T-helper 2 cell treated with Interferon-gamma antibody and Interleukin-4, amounts not matched to agents 5 μg/mL and 100 μg/mL, for 36 hours (primary cell): ENCODE results near the gene SALL1.

ENCODE experiments used
- DNase-seq: peaks from one replicate; pipeline ENCODE4 v3.0.0; 2021; ENCODE audit warnings: low spot score
- H3K27ac Mint-ChIP-seq: one replicate; pipeline ENCODE4 v1.8.0; 2021; ENCODE audit warnings: mild to moderate bottlenecking, mixed read lengths
- H3K27me3 Mint-ChIP-seq: one replicate; pipeline ENCODE4 v1.8.0; 2021; ENCODE audit warnings: low read depth, mixed read lengths
- H3K36me3 Mint-ChIP-seq: one replicate; pipeline ENCODE4 v1.8.0; 2021; ENCODE audit warnings: low read depth, mixed read lengths
- H3K4me1 Mint-ChIP-seq: one replicate; pipeline ENCODE4 v1.8.0; 2021; ENCODE audit warnings: low read depth, mixed read lengths
- H3K4me3 Mint-ChIP-seq: one replicate; pipeline ENCODE4 v1.8.0; 2022; ENCODE audit warnings: mild to moderate bottlenecking, moderate library complexity, mixed read lengths
- H3K9me3 Mint-ChIP-seq: one replicate; pipeline ENCODE4 v1.8.0; 2021; ENCODE audit warnings: mixed read lengths

SALL1 gene

DNA sequence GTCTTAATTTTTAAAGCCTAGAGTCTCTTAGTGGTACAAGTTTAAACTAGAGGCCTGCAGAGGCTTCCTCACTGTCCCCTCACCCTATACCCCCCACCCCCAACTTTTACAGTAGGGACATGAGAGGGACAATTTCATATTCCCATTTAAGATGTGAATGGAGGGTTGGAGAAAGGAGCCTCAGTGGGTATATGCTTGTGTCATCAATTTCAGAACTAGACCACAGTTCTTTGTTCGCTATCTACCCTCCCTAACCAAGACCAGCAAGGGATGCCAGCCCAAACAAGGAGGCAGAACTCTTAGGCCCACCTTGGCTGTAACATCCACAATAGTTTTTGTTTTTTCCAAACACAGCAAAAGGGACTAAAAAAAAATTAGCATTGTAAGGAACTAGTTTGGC lies 14.0 kb upstream of the SALL1 start:
- DNase-seq: no peak
- no peaks in the 10 kb centered on the region for H3K9me3 Mint-ChIP-seq
- H3K4me3 Mint-ChIP-seq: no peak overlapping the region
- H3K36me3 Mint-ChIP-seq: no peaks in the 10 kb centered on the region
- H3K27me3 Mint-ChIP-seq: no peaks in the 10 kb centered on the region
- H3K4me1 Mint-ChIP-seq: no peaks in the 10 kb centered on the region
- H3K27ac Mint-ChIP-seq: no peak overlapping the region

DNA sequence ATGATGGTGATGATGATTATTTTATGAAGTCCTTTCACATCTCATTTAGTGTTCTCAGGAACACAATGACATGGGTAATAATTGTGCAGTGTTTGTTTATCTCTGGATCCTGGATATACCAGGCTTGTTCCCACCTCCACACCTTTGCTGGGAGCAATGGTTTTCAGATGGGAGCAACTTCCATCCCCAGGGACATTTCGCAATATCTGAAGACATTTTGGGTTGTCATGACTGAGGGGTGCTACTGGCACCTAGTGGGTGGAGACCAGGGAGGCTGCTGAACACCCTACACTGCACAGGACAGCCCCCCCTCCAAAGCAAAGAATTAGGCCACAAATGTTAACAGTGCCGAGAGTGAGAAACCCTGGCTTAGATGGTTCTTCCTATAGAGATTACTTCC lies 13.5 kb upstream of the SALL1 start:
- Mint-ChIP-seq H3K4me1 (no peaks in the 10 kb centered on the region), H3K36me3 (no peaks in the 10 kb centered on the region), H3K9me3 (no peaks in the 10 kb centered on the region), H3K27me3 (no peaks in the 10 kb centered on the region), H3K27ac (no peak overlapping the region), H3K4me3 (no peak overlapping the region)
- DNase-seq: no peak

GRCh38 chr16:51163894-51164566 lies 13.0 kb upstream of the SALL1 start:
- Mint-ChIP-seq H3K4me3 (no peak overlapping the region), H3K4me1 (no peaks in the 10 kb centered on the region), H3K9me3 (no peaks in the 10 kb centered on the region), H3K27ac (no peak overlapping the region), H3K36me3 (no peaks in the 10 kb centered on the region), H3K27me3 (no peaks in the 10 kb centered on the region)
- no peak for DNase-seq

DNA sequence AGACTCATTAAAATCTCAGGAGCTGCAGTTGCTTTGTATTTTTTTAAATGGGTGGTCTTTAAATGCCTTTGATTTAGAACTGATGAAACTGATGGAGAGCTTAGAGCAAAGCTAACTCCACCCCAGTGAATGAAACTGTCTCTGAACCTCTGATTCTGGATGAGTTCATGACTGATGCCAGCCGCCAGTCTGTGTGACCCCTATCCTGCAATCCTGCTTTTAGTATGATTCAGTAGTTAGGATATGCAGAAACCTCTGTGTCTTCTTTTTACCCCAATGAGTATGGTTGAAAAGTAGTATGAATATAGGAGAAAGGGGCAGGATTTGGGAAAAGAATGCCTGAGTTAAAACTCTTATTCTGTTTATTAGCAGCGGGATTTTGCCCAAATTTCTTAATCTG lies 12.3 kb upstream of the SALL1 start:
- Mint-ChIP-seq H3K36me3 (no peaks in the 10 kb centered on the region), H3K27me3 (no peaks in the 10 kb centered on the region)

GRCh38 chr16:51161440-51162195 lies 10.5 kb upstream of the SALL1 start:
- Mint-ChIP-seq H3K36me3 (no peaks in the 10 kb centered on the region), H3K9me3 (no peaks in the 10 kb centered on the region), H3K4me3 (no peak overlapping the region), H3K27me3 (peaks cover 12% of the 10 kb centered on the region), H3K4me1 (no peaks in the 10 kb centered on the region), H3K27ac (no peak overlapping the region)
- DNase-seq: no peak

More for the DNA sequence above, 12.3 kb upstream of the SALL1 start:
- Mint-ChIP-seq H3K4me1 (no peaks in the 10 kb centered on the region), H3K9me3 (no peaks in the 10 kb centered on the region), H3K27ac (no peak overlapping the region), H3K4me3 (no peak overlapping the region)
- DNase-seq: no peak

DNA sequence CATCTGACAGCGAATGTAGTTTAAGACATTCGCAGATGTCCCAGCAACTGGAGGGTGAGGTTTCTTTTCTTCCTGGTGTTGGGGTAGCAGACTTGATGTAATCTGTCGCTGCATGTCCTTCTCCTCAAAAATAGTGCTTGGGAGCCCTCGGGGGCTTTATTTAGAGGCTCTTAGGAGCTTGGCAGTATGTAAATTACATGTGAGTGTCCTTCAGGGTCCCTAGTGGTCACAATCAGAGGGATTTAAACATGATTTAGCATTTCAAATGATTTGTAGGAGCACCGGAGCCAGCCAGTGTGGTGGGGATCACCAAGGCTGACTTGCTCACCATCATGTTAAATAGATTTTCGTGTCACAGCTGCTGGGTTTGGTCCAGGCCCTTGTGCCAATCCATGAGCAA lies 8.8 kb upstream of the SALL1 start:
- Mint-ChIP-seq H3K4me3 (no peak overlapping the region), H3K9me3 (no peaks in the 10 kb centered on the region), H3K27ac (no peak overlapping the region), H3K36me3 (no peaks in the 10 kb centered on the region), H3K27me3 (peaks cover 28% of the 10 kb centered on the region), H3K4me1 (peaks cover 3% of the 10 kb centered on the region)
- DNase-seq: no peak

DNA sequence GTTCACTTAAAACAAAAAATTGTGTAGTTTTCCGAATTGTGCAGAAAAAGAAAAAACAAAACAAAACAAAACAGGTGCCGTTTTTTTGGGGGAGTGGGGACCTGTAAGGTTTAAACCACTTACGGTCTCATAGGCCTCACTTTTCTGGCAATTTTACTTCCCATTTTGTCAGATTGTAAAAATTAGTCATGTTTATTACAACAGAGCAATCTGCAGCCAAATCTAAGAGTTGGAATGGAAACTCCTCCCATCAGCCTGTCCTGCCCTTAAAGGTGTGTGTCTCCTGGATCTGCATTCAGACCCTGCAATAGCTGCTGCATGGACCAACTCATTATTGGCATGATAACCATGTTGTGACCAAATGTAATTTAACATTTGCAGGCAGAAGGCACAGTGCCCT lies 8.2 kb upstream of the SALL1 start:
- H3K36me3 Mint-ChIP-seq: no peaks in the 10 kb centered on the region
- no peaks in the 10 kb centered on the region for H3K9me3 Mint-ChIP-seq
- H3K4me3 Mint-ChIP-seq: no peak overlapping the region
- no peak for DNase-seq
- H3K4me1 Mint-ChIP-seq: peaks cover 3% of the 10 kb centered on the region
- no peak overlapping the region for H3K27ac Mint-ChIP-seq
- H3K27me3 Mint-ChIP-seq: peaks cover 31% of the 10 kb centered on the region

GRCh38 chr16:51157698-51158097 lies 6.6 kb upstream of the SALL1 start:
- Mint-ChIP-seq H3K4me3 (no peak overlapping the region), H3K27me3 (peaks cover 47% of the 10 kb centered on the region), H3K36me3 (peaks cover 3% of the 10 kb centered on the region), H3K9me3 (no peaks in the 10 kb centered on the region), H3K27ac (no peak overlapping the region), H3K4me1 (peaks cover 3% of the 10 kb centered on the region)
- no peak for DNase-seq

DNA sequence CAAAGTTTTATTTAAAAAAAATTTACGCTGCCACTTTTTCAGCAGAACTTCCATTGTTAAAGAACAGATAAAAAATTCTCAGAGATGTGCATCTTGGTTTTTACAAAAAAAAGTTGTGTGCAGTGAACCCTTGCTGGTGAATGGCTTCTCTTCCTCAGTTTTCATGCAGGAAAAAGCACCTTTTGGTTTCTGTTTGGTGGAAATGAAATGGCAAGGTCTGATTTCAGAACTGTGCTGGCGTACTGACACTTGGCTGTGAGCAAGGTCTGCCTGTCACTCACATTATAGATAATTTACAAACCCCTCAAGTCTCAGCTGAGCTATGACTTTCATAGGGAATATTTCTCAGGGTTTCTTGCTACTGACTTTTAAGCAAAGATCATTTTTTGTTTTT lies 5.7 kb upstream of the SALL1 start:
- Mint-ChIP-seq H3K4me3 (no peak overlapping the region), H3K36me3 (peaks cover 3% of the 10 kb centered on the region), H3K27ac (no peak overlapping the region), H3K27me3 (peaks cover 49% of the 10 kb centered on the region), H3K9me3 (no peaks in the 10 kb centered on the region), H3K4me1 (peaks cover 3% of the 10 kb centered on the region)
- no peak for DNase-seq

GRCh38 chr16:51155820-51156806 lies 5.0 kb upstream of the SALL1 start:
- no peak overlapping the region for H3K27ac Mint-ChIP-seq
- no peaks in the 10 kb centered on the region for H3K9me3 Mint-ChIP-seq
- peaks cover 49% of the 10 kb centered on the region for H3K27me3 Mint-ChIP-seq
- no peak overlapping the region for H3K4me3 Mint-ChIP-seq
- peaks cover 3% of the 10 kb centered on the region for H3K4me1 Mint-ChIP-seq
- no peak for DNase-seq
- peaks cover 3% of the 10 kb centered on the region for H3K36me3 Mint-ChIP-seq

DNA sequence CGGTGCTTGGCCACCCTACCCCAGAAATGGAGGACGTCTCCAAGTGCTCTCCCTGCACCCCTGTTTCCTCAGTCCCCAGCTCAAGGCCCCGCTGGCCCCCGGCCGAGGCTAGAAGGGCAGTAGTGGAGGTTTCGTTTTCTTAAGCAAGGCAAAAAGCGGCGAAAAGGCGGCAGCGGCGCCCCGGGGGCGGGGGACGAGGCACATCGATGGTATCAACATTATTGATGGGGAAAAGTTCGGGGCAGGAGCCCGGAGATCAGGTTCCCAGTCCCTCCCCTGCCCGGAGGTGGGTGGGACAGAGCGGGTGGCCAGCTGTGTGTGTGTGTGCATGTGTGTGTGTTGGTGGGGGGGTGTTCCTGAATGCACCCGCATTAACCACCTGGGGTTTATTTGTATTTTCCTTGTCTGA lies 4.1 kb upstream of the SALL1 start:
- Mint-ChIP-seq H3K9me3 (no peaks in the 10 kb centered on the region), H3K27ac (no peak overlapping the region), H3K27me3 (peaks cover 55% of the 10 kb centered on the region), H3K4me3 (no peak overlapping the region), H3K36me3 (peaks cover 3% of the 10 kb centered on the region), H3K4me1 (peaks cover 3% of the 10 kb centered on the region)
- DNase-seq: no peak

- no peak for DNase-seq
- no peaks in the 10 kb centered on the region for H3K9me3 Mint-ChIP-seq
- H3K4me3 Mint-ChIP-seq: no peak overlapping the region
- peaks cover 3% of the 10 kb centered on the region for H3K4me1 Mint-ChIP-seq
- no peak overlapping the region for H3K27ac Mint-ChIP-seq
- peaks cover 3% of the 10 kb centered on the region for H3K36me3 Mint-ChIP-seq
- peaks cover 59% of the 10 kb centered on the region for H3K27me3 Mint-ChIP-seq
These were observed 3.5 kb upstream of the SALL1 start for GRCh38 chr16:51154271-51155171.

DNA sequence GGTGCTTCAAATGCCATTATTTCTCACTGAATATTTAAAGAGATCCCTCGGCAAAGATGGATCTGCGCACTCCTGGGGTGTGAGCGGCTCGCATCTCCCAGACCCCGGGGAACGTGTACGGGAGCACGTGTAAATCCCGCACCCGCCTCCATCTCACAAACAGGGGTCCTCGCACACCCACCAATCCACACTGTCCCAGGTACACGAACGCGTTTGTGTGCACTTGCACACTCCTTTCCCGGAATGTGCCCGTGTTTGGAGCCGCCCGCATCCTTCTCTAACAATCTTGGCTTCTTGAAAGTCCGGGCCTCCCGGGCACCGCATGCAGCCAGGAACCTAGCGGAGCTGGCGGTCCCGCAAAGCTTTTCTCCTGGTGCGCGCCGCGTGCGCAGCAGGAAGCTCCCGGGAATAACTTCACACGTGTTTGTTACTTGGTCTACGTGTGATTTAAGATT lies 2.5 kb upstream of the SALL1 start:
- peaks cover 3% of the 10 kb centered on the region for H3K36me3 Mint-ChIP-seq
- peak overlapping the region; percentile 65 for H3K27ac Mint-ChIP-seq
- peak overlapping the region; percentile 4 for H3K4me3 Mint-ChIP-seq
- peaks cover 67% of the 10 kb centered on the region for H3K27me3 Mint-ChIP-seq
- DNase-seq: no peak
- H3K9me3 Mint-ChIP-seq: no peaks in the 10 kb centered on the region
- H3K4me1 Mint-ChIP-seq: peaks cover 3% of the 10 kb centered on the region
